GM12878 (cell line): ENCODE results near the gene ABHD3. TPM values are rescaled to one million over a fixed set of nuclear protein-coding genes. Genes with fewer than 3 reads are reported as not detected.
A peak's percentile ranks its signal among the peaks of the same experiment; 100 is the strongest.

ENCODE experiments used
- ATF2 ChIP-seq: IDR thresholded peaks from 2 replicates; pipeline ENCODE4 v1.6.1; 2012; ENCODE audit warnings: low read length, inconsistent platforms
- CBX5 ChIP-seq: sonication (generic); IDR thresholded peaks from 2 replicates; pipeline ENCODE4 v1.6.1; 2016; ENCODE audit warnings: low read depth, moderate library complexity, mild to moderate bottlenecking, inconsistent platforms
- CREB1 ChIP-seq: IDR thresholded peaks from 2 replicates; pipeline ENCODE4 v1.6.1; 2012; ENCODE audit warnings: low read depth, mild to moderate bottlenecking, inconsistent platforms
- DPF2 ChIP-seq: fragments of 450-650 bp; IDR thresholded peaks from 2 replicates; pipeline ENCODE4 v1.6.1; 2017; ENCODE audit warnings: mild to moderate bottlenecking
- EGR1 ChIP-seq, 2 experiments: IDR thresholded peaks; 1 replicate in 1 of 2; 2 replicates in 1 of 2; pipeline ENCODE4 v1.6.1; 2011 to 2012; ENCODE audit warnings: low read depth in 2 of 2, low read length in 2 of 2, borderline replicate concordance in 1 of 2, mild to moderate bottlenecking in 1 of 2, moderate library complexity in 1 of 2
- ETV6 ChIP-seq, 2 experiments: fragments of 450-650 bp in 1 of 2; IDR thresholded peaks in 1 of 2; conservative IDR thresholded peaks in 1 of 2; 2 replicates each; pipeline ENCODE4 v1.6.1; 2014; ENCODE audit warnings: antibody characterized with exemption in 1 of 2, borderline replicate concordance in 1 of 2, low read depth in 1 of 2, mild to moderate bottlenecking in 1 of 2, moderate library complexity in 1 of 2
- IRF4 ChIP-seq: IDR thresholded peaks from 2 replicates; pipeline ENCODE4 v1.6.1; 2011; ENCODE audit warnings: low read depth, low read length
- NFXL1 ChIP-seq: fragments of 450-650 bp; IDR thresholded peaks from 2 replicates; pipeline ENCODE4 v1.6.1; 2017; ENCODE audit warnings: antibody characterized with exemption, mild to moderate bottlenecking, borderline replicate concordance
- NRF1 ChIP-seq: conservative IDR thresholded peaks from 2 replicates; pipeline ENCODE4 v1.6.1; 2011; ENCODE audit warnings: mild to moderate bottlenecking, low read depth, low read length, improper control_type of control experiment
- RB1 ChIP-seq: fragments of 450-650 bp; formaldehyde crosslinking; IDR thresholded peaks from 2 replicates; pipeline ENCODE4 v1.6.1; 2017; ENCODE audit warnings: mild to moderate bottlenecking, borderline replicate concordance
- SUZ12 ChIP-seq: fragments of 200-600 bp; sonication (generic); IDR thresholded peaks from one replicate; pipeline ENCODE4 v1.6.1; 2018; ENCODE audit warnings: antibody characterized with exemption, mild to moderate bottlenecking; ENCODE audit not compliant: unreplicated experiment
- ZBED1 ChIP-seq: IDR thresholded peaks from 2 replicates; pipeline ENCODE4 v1.6.1; 2016; ENCODE audit warnings: borderline replicate concordance
- ZBTB11 ChIP-seq: fragments of 450-650 bp; formaldehyde crosslinking; IDR thresholded peaks from 2 replicates; pipeline ENCODE4 v1.5.0; 2022; ENCODE audit warnings: mild to moderate bottlenecking, missing genetic modification characterization
- ZNF384 ChIP-seq: IDR thresholded peaks from 2 replicates; pipeline ENCODE4 v1.6.1; 2012; ENCODE audit warnings: low read depth, mild to moderate bottlenecking, low read length, improper control_type of control experiment, borderline replicate concordance
- polyA plus RNA-seq, 11 experiments: library from polyadenylated mRNA; depleted of rRNA in 4 of 11; unstranded in 6 of 11; stranded (reverse) in 5 of 11; fragments of >200 nt; fragmentation: Nextera tagmentation in 4 of 11; fragmentation: Illumina TruSeq in 1 of 11; extraction: Ambion mirVana in 4 of 11; extraction: Trizol in 1 of 11; gene quantifications; 1 replicate in 1 of 11; 2 replicates in 10 of 11; pipeline versions ENCODE4 v1.2.1 to v1.2.3, GENCODE V29; 2011 to 2016; ENCODE audit warnings: inconsistent platforms in 2 of 11, missing spikeins in 2 of 11, low read depth in 1 of 11
- total RNA-seq, 4 experiments: library from RNA; depleted of rRNA in 3 of 4; stranded (reverse); fragments of >200 nt in 3 of 4; fragmentation: Illumina TruSeq in 1 of 4; extraction: Trizol in 1 of 4; gene quantifications; 2 replicates each; pipeline versions ENCODE4 v1.2.1 to v1.2.3, GENCODE V29; 2013 to 2021

ABHD3 gene
- total and polyA plus RNA-seq, 10 of the 15 experiments (the other 5 are each of a cell fraction or from before 2014, with no cell fraction given): 4.9 to 49.8 (median 18.3) TPM

GRCh38 chr18:21612125-21613039, 92.2 kb downstream of the ABHD3 start, which contains the start of gene SNRPD1 (continued):
- TF ChIP-seq NRF1 (no peak), CREB1 (peak; percentile 83), ZNF384 (no peak), CBX5 (peak; percentile 88; the same call in 1 of the 2 replicates), NFXL1 (no peak), ETV6 (conservative IDR thresholded peaks at IDR 0.05 in 1 of 2, IDR thresholded peaks at IDR 0.05 in 1 of 2; ENCODE audit: borderline replicate concordance in 1 of 2, low read depth in 1 of 2) (no peak), EGR1 (IDR thresholded peaks at IDR 0.05; ENCODE audit: borderline replicate concordance in 1 of 2, low read depth in 2 of 2, low read length in 2 of 2) (peak in 1 of 2 experiments; percentile 86; a peak in 2 of 3 replicates), DPF2 (no peak), ATF2 (0 out of 2 replicates have a peak, but pooled peaks have one; percentile 15), ZBED1 (peak; percentile 71; the same call in 1 of the 2 replicates), ZBTB11 (CRISPR knock-in tag) (peak; percentile 75), SUZ12 (no peak), IRF4 (no peak), RB1 (peak; percentile 99)
